GM12878 (cell line): Measurements from ENCODE around the gene SLC22A4. TPM values are rescaled to one million over a fixed set of nuclear protein-coding genes. Genes with fewer than 3 reads are reported as not detected.

ENCODE experiments used
- ATAC-seq: fragments of 200-7000 bp; cut with Tn5 transposase; 3 replicates; pipeline ENCODE4 v1.9.1; 2020; ENCODE audit warnings: mild to moderate bottlenecking, moderate library complexity
- BruUV-seq: library from RNA; stranded (reverse); fragments of 400-500 nt; replicated peaks from 2 replicates; lab custom pipeline; 2021; lab: Mats Ljungman, UMichigan
- CTCF ChIA-PET: fragments of 300-600 bp; sonication (Branson Sonifier 250); formaldehyde crosslinking; extraction: SDS; loops from one replicate; lab custom pipeline; 2021; ENCODE audit warnings: inconsistent platforms; lab: Yijun Ruan, JAX
- POLR2A ChIA-PET: fragments of 350-600 bp; formaldehyde crosslinking; extraction: SDS; loops from one replicate; lab custom pipeline; 2021; ENCODE audit warnings: inconsistent platforms; lab: Charles Lee
- RAD21 ChIA-PET: fragments of 300-600 bp; sonication (Branson Sonifier 250); formaldehyde crosslinking; loops from one replicate; lab custom pipeline; 2023; ENCODE audit warnings: antibody characterized with exemption; ENCODE audit not compliant: unreplicated experiment; lab: Charles Lee
- SMC1A ChIA-PET: fragments of 300-600 bp; sonication (Branson Sonifier 250); formaldehyde crosslinking; loops from one replicate; lab custom pipeline; 2023; ENCODE audit not compliant: unreplicated experiment, uncharacterized antibody; lab: Charles Lee
- DNase-seq: peaks from one replicate; pipeline ENCODE4 v3.0.0-alpha.2; 2011; ENCODE audit warnings: low read depth, low spot score
- FAIRE-seq: peaks from 3 replicates; lab custom pipeline; 2011; peaks lifted over from hg19 to GRCh38; lab: Jason Lieb, UNC
- H2AFZ ChIP-seq: 2 replicates; pipeline ENCODE4 v1.6.0; 2011; ENCODE audit warnings: low read depth, low read length, control low read depth; ENCODE audit not compliant: control insufficient read depth
- H3K27ac ChIP-seq: 2 replicates; pipeline ENCODE4 v1.5.1; 2011; ENCODE audit warnings: control low read depth; ENCODE audit not compliant: control insufficient read depth, insufficient read depth
- H3K27me3 ChIP-seq, 2 experiments: replicated peaks in 1 of 2; 2 replicates each; pipeline versions ENCODE4 v1.6.0 to v1.6.1; 2011; ENCODE audit warnings: low read length in 1 of 2; ENCODE audit not compliant: control insufficient read depth in 2 of 2, insufficient read depth in 2 of 2
- H3K36me3 ChIP-seq, 2 experiments: 2 replicates each; pipeline ENCODE4 v1.5.1; 2011; ENCODE audit warnings: low read length in 1 of 2; ENCODE audit not compliant: control insufficient read depth in 2 of 2, insufficient read depth in 2 of 2
- H3K4me1 ChIP-seq: 2 replicates; pipeline ENCODE4 v1.6.1; 2011; ENCODE audit warnings: mild to moderate bottlenecking, low read length, moderate library complexity, mixed read lengths; ENCODE audit not compliant: control insufficient read depth, insufficient read depth
- H3K4me2 ChIP-seq: 2 replicates; pipeline ENCODE4 v1.6.0; 2011; ENCODE audit warnings: control low read depth; ENCODE audit not compliant: control insufficient read depth, insufficient read depth
- H3K4me3 ChIP-seq: fragments of 200-600 bp; sonication (generic); 2 replicates; pipeline ENCODE4 v1.5.1; 2016
- H3K79me2 ChIP-seq: 2 replicates; pipeline ENCODE4 v1.6.0; 2011; ENCODE audit warnings: low read length; ENCODE audit not compliant: control insufficient read depth, insufficient read depth
- H3K9ac ChIP-seq: 2 replicates; pipeline ENCODE4 v1.8.0; 2011; ENCODE audit warnings: low read length, control low read depth, mixed read lengths; ENCODE audit not compliant: control insufficient read depth, insufficient read depth
- H3K9me3 ChIP-seq: replicated peaks from 3 replicates; pipeline ENCODE4 v1.5.1; 2011; ENCODE audit warnings: mild to moderate bottlenecking, low read length; ENCODE audit not compliant: control insufficient read depth, insufficient read depth
- H4K20me1 ChIP-seq: 2 replicates; pipeline ENCODE4 v1.6.0; 2011; ENCODE audit not compliant: control insufficient read depth, insufficient read depth
- DPF2 ChIP-seq: fragments of 450-650 bp; IDR thresholded peaks from 2 replicates; pipeline ENCODE4 v1.6.1; 2017; ENCODE audit warnings: mild to moderate bottlenecking
- HSF1 ChIP-seq: fragments of 150-350 bp; IDR thresholded peaks from 2 replicates; pipeline ENCODE4 v1.6.1; 2014; ENCODE audit warnings: mild to moderate bottlenecking, low read depth, low read length
- MLLT1 ChIP-seq: fragments of 450-650 bp; IDR thresholded peaks from 2 replicates; pipeline ENCODE4 v1.6.1; 2016; ENCODE audit warnings: mild to moderate bottlenecking
- PAX8 ChIP-seq: fragments of 450-650 bp; IDR thresholded peaks from 2 replicates; pipeline ENCODE4 v1.6.1; 2017; ENCODE audit warnings: mild to moderate bottlenecking, moderate library complexity
- RAD21 ChIP-seq: IDR thresholded peaks from 2 replicates; pipeline ENCODE4 v1.6.1; 2011; ENCODE audit warnings: mild to moderate bottlenecking, low read depth, low read length, moderate library complexity; ENCODE audit not compliant: insufficient read depth
- RB1 ChIP-seq: fragments of 450-650 bp; formaldehyde crosslinking; IDR thresholded peaks from 2 replicates; pipeline ENCODE4 v1.6.1; 2017; ENCODE audit warnings: mild to moderate bottlenecking, borderline replicate concordance
- SMC3 ChIP-seq: IDR thresholded peaks from 2 replicates; pipeline ENCODE4 v1.6.1; 2011; ENCODE audit warnings: low read length, improper control_type of control experiment, borderline replicate concordance
- SP1 ChIP-seq: IDR thresholded peaks from one replicate; pipeline ENCODE4 v1.6.1; 2011; ENCODE audit warnings: low read depth, low read length
- SREBF2 ChIP-seq: IDR thresholded peaks from 2 replicates; pipeline ENCODE4 v1.6.1; 2012; ENCODE audit warnings: mild to moderate bottlenecking, low read length
- ZNF207 ChIP-seq: fragments of 450-650 bp; IDR thresholded peaks from 2 replicates; pipeline ENCODE4 v1.6.1; 2014; ENCODE audit warnings: antibody characterized with exemption, mild to moderate bottlenecking, borderline replicate concordance
- WGBS: methylation state at CpG from one replicate; pipeline ENCODE4 v1.1.6; 2016; ENCODE audit warnings: low lambda C conversion rate; ENCODE audit not compliant: insufficient replicate concordance, insufficient coverage; ENCODE audit errors: missing lambda C conversion rate; 5-methylcytosine and 5-hydroxymethylcytosine counted together
- in situ Hi-C: fragments of 300-500 bp; cut with MboI; formaldehyde crosslinking; loops from 9 replicates; pipeline ENCODE4 v1.14.3; 2018; ENCODE audit warnings: mixed read lengths
- intact Hi-C: fragments of 100-400 bp; cut with micrococcal nuclease; formaldehyde crosslinking; loops from one replicate; pipeline ENCODE4 v1.14.2; 2022; ENCODE audit not compliant: unreplicated experiment
- polyA plus RNA-seq, 11 experiments: library from polyadenylated mRNA; depleted of rRNA in 4 of 11; unstranded in 6 of 11; stranded (reverse) in 5 of 11; fragments of >200 nt; fragmentation: Nextera tagmentation in 4 of 11; fragmentation: Illumina TruSeq in 1 of 11; extraction: Ambion mirVana in 4 of 11; extraction: Trizol in 1 of 11; gene quantifications; 1 replicate in 1 of 11; 2 replicates in 10 of 11; pipeline versions ENCODE4 v1.2.1 to v1.2.3, GENCODE V29; 2011 to 2016; ENCODE audit warnings: inconsistent platforms in 2 of 11, missing spikeins in 2 of 11, low read depth in 1 of 11
- total RNA-seq, 4 experiments: library from RNA; depleted of rRNA in 3 of 4; stranded (reverse); fragments of >200 nt in 3 of 4; fragmentation: Illumina TruSeq in 1 of 4; extraction: Trizol in 1 of 4; gene quantifications; 2 replicates each; pipeline versions ENCODE4 v1.2.1 to v1.2.3, GENCODE V29; 2013 to 2021

The SLC22A4 gene
- total and polyA plus RNA-seq, 10 of the 15 experiments (the other 5 are each of a cell fraction or from before 2014, with no cell fraction given) = 0.04 to 0.61 (median 0.10) TPM; not detected in 2

DNA sequence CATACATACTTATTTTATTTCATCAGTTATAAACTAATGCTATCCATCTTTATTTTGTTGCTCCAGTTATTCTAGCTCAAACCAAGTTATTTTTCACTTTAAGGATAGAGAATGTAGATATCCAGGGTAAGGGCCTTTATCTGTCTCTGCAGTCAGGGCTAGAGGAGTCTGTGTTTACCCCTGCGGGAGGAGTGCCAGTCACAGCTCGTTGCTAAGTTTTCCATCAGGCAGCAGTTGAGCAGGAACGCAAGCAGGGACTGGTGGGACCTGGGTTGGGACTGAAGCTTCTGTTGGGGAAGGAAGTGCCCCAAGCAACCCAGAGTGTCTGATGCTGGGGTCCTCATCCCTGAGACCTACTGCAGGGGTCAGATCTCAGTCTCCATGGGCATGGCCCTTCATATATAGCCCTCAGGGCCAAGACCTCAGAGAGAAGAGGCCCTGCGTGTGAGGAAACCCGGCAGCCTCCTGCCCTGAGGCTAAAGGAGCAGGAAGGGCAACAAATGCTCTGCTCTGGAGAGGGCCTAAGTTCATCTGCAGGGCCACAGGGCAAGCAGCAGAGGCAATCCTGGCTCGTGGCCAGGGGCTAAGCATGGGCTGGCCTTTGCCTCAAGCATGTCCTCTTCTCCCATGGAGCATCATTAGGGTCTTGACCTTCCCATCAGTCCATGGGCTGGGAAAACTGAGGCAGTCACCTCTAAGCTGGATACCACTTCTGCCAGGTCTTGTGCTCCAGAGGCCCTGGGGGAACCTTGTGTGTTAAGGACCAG is 6.6 kb downstream of the SLC22A4 start:
- intact Hi-C loops = no loop called here
- ChIA-PET RAD21 (interaction anchor here (1.5 kb wide), 1 partner anchor 62 kb away, joined by 3 read pairs; no protein-coding TSS in a partner anchor), CTCF (interaction anchor here (0.6 to 1.0 kb wide), 2 partner anchors 32 to 62 kb away, joined by 3 to 6 read pairs; no protein-coding TSS in a partner anchor), POLR2A (no interaction called here)
- DNase-seq = no peak
- Histone ChIP-seq H3K27ac (no peak overlapping the region), H3K4me2 (no peak overlapping the region)
- TF ChIP-seq SREBF2 = no peak
- TF ChIP-seq ZNF207 = no peak
- no peak for TF ChIP-seq RAD21
- TF ChIP-seq PAX8 = no peak
- no peak for TF ChIP-seq SP1
- no peak for TF ChIP-seq RB1
- no peak for TF ChIP-seq HSF1
- no peak for TF ChIP-seq MLLT1
- no peak for TF ChIP-seq DPF2
- TF ChIP-seq SMC3 = no peak
- TF ChIP-seq, all 136 proteins: peak for 0
- SMC1A ChIA-PET = no interaction called here
- Histone ChIP-seq H3K9ac (no peak overlapping the region), H2AFZ (no peak overlapping the region), H3K27me3 (peaks cover 2 to 5% of the 10 kb centered on the region in 2 experiments; a peak in 3 of 4 replicates), H3K79me2 (no peaks in the 10 kb centered on the region), H3K36me3 (no peaks in the 10 kb centered on the region), H3K4me1 (no peaks in the 10 kb centered on the region), H3K4me3 (no peak overlapping the region), H4K20me1 (no peaks in the 10 kb centered on the region; the same call in 1 of the 2 replicates), H3K9me3 (no peaks in the 10 kb centered on the region; the same call in 2 of the 3 replicates)
- ATAC-seq (no peak), FAIRE-seq (no peak)
- in situ Hi-C loops = no loop called here
- no TSS peak for BruUV-seq
- 37% methylated on average over 6 of the region's 6 CpGs for WGBS
